Renal pelvis (tissue), 4 donors: ENCODE measurements around the gene SHC2. TPM values are rescaled to one million over a fixed set of nuclear protein-coding genes. Genes with fewer than 3 reads are reported as not detected.
"Not testable (repeated sequence)": the region's sequence is repeated elsewhere in the genome, so short reads cannot be mapped to it uniquely, and the experiment has no call there.

Experiments used
- DNase-seq: peaks from one replicate; pipeline ENCODE4 v3.0.0-alpha.2; 2013
- polyA plus RNA-seq, 3 donors: library from polyadenylated mRNA; unstranded; fragments of 120-200 nt; gene quantifications; one replicate each; pipeline ENCODE4 v1.2.1, GENCODE V29; 2013; ENCODE audit not compliant: insufficient read length in 3 of 3

Gene SHC2
- polyA plus RNA-seq, 3 donors = 30.2 to 57.5 (median 36.2) TPM

GRCh38 chr19:453606-454005 is 7.2 kb downstream of the SHC2 start:
- DNase-seq = no peak

- no peak for DNase-seq
Measured at GRCh38 chr19:452829-453228, 8.0 kb downstream of the SHC2 start.

DNA sequence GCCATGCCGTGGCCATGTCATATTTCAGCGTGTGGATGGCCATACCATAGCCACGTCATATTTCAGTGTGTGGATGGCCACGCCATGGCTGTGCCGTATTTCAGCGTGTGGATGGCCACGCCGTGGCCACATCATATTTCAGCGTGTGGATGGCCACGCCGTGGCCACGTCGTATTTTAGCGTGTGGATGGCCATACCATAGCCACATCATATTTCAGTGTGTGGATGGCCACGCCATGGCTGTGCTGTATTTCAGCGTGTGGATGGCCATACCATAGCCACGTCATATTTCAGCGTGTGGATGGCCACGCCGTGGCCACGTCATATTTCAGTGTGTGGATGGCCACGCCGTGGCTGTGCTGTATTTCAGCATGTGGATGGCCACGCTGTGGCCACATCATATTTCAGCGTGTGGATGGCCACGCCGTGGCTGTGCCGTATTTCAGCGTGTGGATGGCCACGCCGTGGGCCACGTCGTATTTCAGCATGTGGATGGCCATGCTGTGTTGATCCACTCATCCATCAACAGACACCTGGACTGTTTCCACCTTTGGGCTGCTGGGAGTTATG is 9.8 kb downstream of the SHC2 start:
- not testable (repeated sequence) for DNase-seq

GRCh38 chr19:449916-450315 is 10.9 kb downstream of the SHC2 start:
- no peak for DNase-seq

GRCh38 chr19:447816-448560 is 12.8 kb downstream of the SHC2 start:
- DNase-seq = peak; percentile 40

GRCh38 chr19:447064-447426 is 13.8 kb downstream of the SHC2 start:
- no peak for DNase-seq

DNA sequence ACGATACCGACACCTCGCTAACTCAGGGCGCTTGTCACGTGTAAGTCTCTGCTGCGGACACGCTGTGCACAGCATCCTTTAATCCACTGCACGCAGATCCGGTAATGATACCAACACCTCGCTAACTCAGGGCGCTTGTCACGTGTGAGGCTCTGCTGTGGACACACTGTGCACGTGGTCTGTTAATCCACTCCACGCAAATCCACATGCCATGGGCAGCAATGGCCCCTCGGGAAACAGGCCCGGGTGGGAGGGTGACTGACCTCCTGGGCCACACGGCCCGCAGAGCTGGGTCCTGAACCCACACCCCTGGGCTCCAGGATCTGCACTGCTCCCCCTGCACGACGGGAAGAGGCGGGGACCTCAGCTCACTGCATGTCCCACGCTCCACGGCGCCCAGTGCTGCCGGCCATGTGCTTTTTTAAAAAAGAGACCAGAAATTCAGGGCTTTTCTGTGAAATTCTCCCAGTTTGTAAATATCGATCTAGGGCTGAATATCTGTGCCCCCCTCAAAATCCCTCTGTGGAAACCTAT is 16.1 kb downstream of the SHC2 start:
- no peak for DNase-seq

DNA sequence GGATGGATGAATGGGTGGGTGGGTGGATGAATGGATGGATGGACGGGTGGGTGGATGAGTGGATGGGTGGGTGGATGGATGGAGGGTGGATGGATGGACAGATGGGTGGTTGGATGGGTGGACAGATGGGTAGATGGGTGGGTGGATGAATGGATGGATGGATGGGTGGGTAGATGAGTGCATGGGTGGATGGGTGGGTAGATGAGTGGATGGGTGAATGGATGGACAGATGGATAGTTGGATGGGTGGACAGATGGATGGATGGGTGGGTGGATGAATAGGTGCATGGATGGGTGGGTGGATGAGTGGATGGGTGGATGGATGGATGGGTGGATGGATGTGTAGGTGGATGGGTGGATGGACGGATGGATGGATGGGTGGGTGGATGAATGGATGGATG is 17.8 kb downstream of the SHC2 start:
- no peak for DNase-seq

GRCh38 chr19:442085-442484 is 18.7 kb downstream of the SHC2 start:
- DNase-seq = no peak

DNA sequence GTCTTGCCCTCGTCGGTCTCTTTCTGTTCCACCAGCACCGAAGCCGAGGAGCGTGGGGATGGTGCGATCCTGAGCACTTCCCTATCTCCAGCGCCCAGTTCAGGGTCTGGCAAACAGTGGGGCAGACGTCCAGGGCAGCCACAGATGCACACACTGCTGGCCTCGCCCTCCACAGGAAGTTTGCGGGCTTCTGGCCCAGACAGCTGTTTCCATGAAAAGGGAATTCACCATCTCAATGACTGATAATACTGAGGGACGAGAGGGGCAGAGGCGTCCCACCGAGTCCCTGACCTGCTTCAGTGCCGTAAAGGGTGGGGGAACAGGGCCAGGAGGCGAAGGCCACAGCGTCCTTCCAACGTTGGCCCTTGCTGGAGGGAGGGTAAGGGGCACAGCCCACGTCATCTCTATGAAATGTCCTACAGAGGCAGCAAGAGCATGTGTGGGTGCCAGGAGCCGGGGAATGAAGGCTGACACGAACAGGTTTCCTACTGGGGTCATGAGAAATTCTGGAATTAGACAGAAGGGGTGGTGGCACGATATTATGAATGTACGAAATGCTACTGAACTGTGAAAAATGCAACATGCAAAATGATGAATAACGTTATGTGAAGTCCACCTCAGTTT is 19.5 kb downstream of the SHC2 start:
- no peak for DNase-seq

GRCh38 chr19:440391-441212 is 20.2 kb downstream of the SHC2 start:
- DNase-seq = no peak

GRCh38 chr19:439167-439900 is 21.5 kb downstream of the SHC2 start:
- DNase-seq = no peak

- DNase-seq = no peak
Measured at GRCh38 chr19:438416-438958, 22.3 kb downstream of the SHC2 start.

GRCh38 chr19:437041-437440 is 23.8 kb downstream of the SHC2 start:
- DNase-seq = no peak

GRCh38 chr19:436413-436950 is 24.4 kb downstream of the SHC2 start:
- DNase-seq = no peak

- DNase-seq = no peak
Measured at GRCh38 chr19:435707-436412, 25.0 kb downstream of the SHC2 start.

DNA sequence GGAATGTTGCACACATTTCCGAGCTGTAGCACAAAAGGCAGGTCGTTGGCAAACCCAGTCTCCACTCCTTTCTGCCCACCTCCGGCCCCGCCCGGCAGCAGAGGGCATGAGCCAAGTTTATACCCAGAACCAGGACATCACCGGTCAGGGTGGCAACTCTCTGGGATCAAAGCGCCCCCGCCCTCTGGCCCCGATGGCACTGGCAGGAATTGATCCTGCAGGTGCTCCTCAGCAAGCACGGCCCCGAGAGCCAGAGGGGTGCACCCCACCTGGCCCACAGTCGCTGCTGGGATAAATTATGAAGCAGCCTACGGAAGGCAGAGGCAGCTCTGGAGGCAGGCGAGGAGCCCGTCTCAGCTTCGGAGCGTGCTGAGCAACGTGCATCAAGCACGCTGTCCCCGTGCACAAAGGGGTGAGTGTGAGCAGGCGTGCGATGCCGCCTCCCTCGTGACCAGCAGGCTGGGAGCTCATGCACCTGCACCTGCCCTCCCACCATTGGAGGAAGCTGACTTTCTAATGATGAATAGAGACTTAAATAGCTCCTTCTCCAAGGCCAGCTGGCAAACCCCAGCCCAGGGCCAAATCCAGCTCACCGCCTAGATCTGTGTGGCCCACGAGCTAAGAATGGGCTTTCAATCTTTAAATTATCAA is 25.7 kb downstream of the SHC2 start:
- no peak for DNase-seq

GRCh38 chr19:434152-434960 is 26.5 kb downstream of the SHC2 start:
- DNase-seq = no peak

DNA sequence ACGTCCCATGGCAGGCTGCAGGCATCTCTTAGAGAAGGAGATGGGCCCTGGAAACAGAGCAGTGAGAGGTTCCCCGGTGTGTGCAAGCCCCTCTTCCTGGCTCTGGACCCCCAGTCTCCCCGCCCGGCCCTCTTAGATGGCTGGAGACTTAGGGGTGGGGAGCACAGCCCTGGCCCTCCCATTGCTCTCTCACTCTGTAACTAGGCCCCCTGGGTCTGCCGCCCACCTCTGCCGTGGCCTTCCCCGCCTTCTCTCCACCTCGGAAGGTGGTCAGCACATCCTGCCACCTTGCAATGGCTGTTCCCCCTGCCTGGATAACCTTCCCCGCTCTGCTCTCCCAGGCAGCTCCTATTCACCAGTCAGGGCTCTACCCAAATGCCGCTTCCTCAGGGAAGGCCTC is 30.1 kb downstream of the SHC2 start:
- no peak for DNase-seq
